MG63 (cell line): ENCODE data around the gene CLEC17A. TPM values are rescaled to one million over a fixed set of nuclear protein-coding genes. Genes with fewer than 3 reads are reported as not detected.

Experiments
- DNase-seq: peaks from one replicate; pipeline ENCODE4 v3.0.0-alpha.2; 2020
- H3K27me3 ChIP-seq: fragments of 250-450 bp; sonication (Bioruptor Pico); 2 replicates; pipeline ENCODE4 v1.5.1; 2020; ENCODE audit warnings: mild to moderate bottlenecking, moderate library complexity
- H3K36me3 ChIP-seq: fragments of 250-450 bp; sonication (Bioruptor Pico); 2 replicates; pipeline ENCODE4 v1.5.1; 2020; ENCODE audit warnings: mild to moderate bottlenecking, moderate library complexity
- H3K4me3 ChIP-seq: fragments of 250-450 bp; sonication (Bioruptor Pico); 2 replicates; pipeline ENCODE4 v1.5.1; 2020; ENCODE audit warnings: mild to moderate bottlenecking, moderate library complexity
- H3K9me3 ChIP-seq: fragments of 250-450 bp; sonication (Bioruptor Pico); 2 replicates; pipeline ENCODE4 v1.5.1; 2020; ENCODE audit warnings: mild to moderate bottlenecking, moderate library complexity
- total RNA-seq: library from RNA; depleted of rRNA; stranded (reverse); fragments of >200 nt; shearing (Covaris generic); gene quantifications from 2 replicates; pipeline ENCODE4 v1.2.3, GENCODE V29; 2014; ENCODE audit warnings: low replicate concordance; rRNA removed

CLEC17A gene
- total RNA-seq, 1 experiment from 2014 or later = not detected

- Histone ChIP-seq H3K36me3 (no peaks in the 10 kb centered on the region), H3K4me3 (no peak overlapping the region), H3K9me3 (no peaks in the 10 kb centered on the region), H3K27me3 (no peaks in the 10 kb centered on the region)
- no peak for DNase-seq
Observed at GRCh38 chr19:14659874-14660489, 77.1 kb downstream of the CLEC17A start.

- DNase-seq = no peak
- Histone ChIP-seq H3K27me3 (no peaks in the 10 kb centered on the region), H3K36me3 (no peaks in the 10 kb centered on the region), H3K9me3 (no peaks in the 10 kb centered on the region), H3K4me3 (no peak overlapping the region)
Observed at GRCh38 chr19:14661372-14661924, 78.6 kb downstream of the CLEC17A start.

Other genes starting within 250 kb of the CLEC17A start
- gene ADGRE5, start 201.6 kb upstream of the CLEC17A start, total RNA-seq = 37.5 and 56.7 TPM in 2 replicates
- 227 and 342 TPM in 2 replicates for gene DDX39A, start 163.7 kb upstream of the CLEC17A start, total RNA-seq
- 105 and 128 TPM in 2 replicates for gene PKN1, start 149.8 kb upstream of the CLEC17A start, total RNA-seq
- not detected in 2 replicates for gene PTGER1, start 107.7 kb upstream of the CLEC17A start, total RNA-seq
- gene GIPC1, start 87.0 kb upstream of the CLEC17A start, total RNA-seq = 111 and 196 TPM in 2 replicates
- 133 and 164 TPM in 2 replicates for gene DNAJB1, start 64.7 kb upstream of the CLEC17A start, total RNA-seq
- gene TECR, start 53.5 kb upstream of the CLEC17A start, total RNA-seq = 143 and 165 TPM in 2 replicates
- gene NDUFB7, start 11.0 kb upstream of the CLEC17A start, total RNA-seq = 487 and 678 TPM in 2 replicates
- not detected in 2 replicates for gene ADGRE3, start 91.8 kb downstream of the CLEC17A start, total RNA-seq
- 8.1 and 10.2 TPM in 2 replicates for gene ZNF333, start 107.0 kb downstream of the CLEC17A start, total RNA-seq
- not detected in 2 replicates for gene ADGRE2, start 195.5 kb downstream of the CLEC17A start, total RNA-seq